Astrocyte of the cerebellum (primary cell): ENCODE data around the gene PICALM.

Experiments
- DNase-seq: peaks from one replicate; pipeline ENCODE4 v3.0.0-alpha.2; 2011; ENCODE audit warnings: low read depth
- H3K4me3 ChIP-seq: 2 replicates; pipeline ENCODE4 v1.5.1; 2011; ENCODE audit warnings: mild to moderate bottlenecking, low read depth, low read length, moderate library complexity
- CTCF ChIP-seq: IDR thresholded peaks from 2 replicates; pipeline ENCODE4 v1.5.1; 2012; ENCODE audit warnings: low read length, low read depth, moderate library complexity, mild to moderate bottlenecking; ENCODE audit errors: missing control alignments
- in situ Hi-C: cut with HindIII; loops from 2 replicates; pipeline ENCODE4 v1.10.0; 2017; ENCODE audit warnings: low sequenced_read_pairs

Gene PICALM

GRCh38 chr11:86034710-86035109 is 34.2 kb downstream of the PICALM start:
- in situ Hi-C loops, result no loop called here
- no peak for TF ChIP-seq CTCF
- H3K4me3 ChIP-seq, result no peak overlapping the region
- DNase-seq, result no peak

GRCh38 chr11:86021377-86021776 is 47.5 kb downstream of the PICALM start:
- no peak overlapping the region for H3K4me3 ChIP-seq
- TF ChIP-seq CTCF, result no peak
- DNase-seq, result no peak
- in situ Hi-C loops, result no loop called here

- no peak overlapping the region for H3K4me3 ChIP-seq
- in situ Hi-C loops, result no loop called here
- DNase-seq, result no peak
- TF ChIP-seq CTCF, result no peak
Measured at GRCh38 chr11:86018249-86018648, 50.6 kb downstream of the PICALM start.

- no peak overlapping the region for H3K4me3 ChIP-seq
- TF ChIP-seq CTCF, result no peak
- no peak for DNase-seq
- in situ Hi-C loops, result no loop called here
Measured at GRCh38 chr11:86016451-86016850, 52.4 kb downstream of the PICALM start.

- H3K4me3 ChIP-seq, result no peak overlapping the region
- in situ Hi-C loops, result no loop called here
- TF ChIP-seq CTCF, result no peak
- no peak for DNase-seq
Measured at GRCh38 chr11:86015699-86016098, 53.2 kb downstream of the PICALM start.

- in situ Hi-C loops, result no loop called here
- no peak for TF ChIP-seq CTCF
- no peak overlapping the region for H3K4me3 ChIP-seq
- DNase-seq, result no peak
Measured at GRCh38 chr11:86014221-86014620, 54.7 kb downstream of the PICALM start.

- DNase-seq, result no peak
- in situ Hi-C loops, result no loop called here
- no peak for TF ChIP-seq CTCF
- H3K4me3 ChIP-seq, result no peak overlapping the region
Measured at GRCh38 chr11:86013713-86014112, 55.2 kb downstream of the PICALM start.
